Esophagus squamous epithelium (tissue), 5 donors: Measurements from ENCODE around the gene ZFYVE28. TPM values are rescaled to one million over a fixed set of nuclear protein-coding genes. Genes with fewer than 3 reads are reported as not detected.
"Not testable (repeated sequence)": the region's sequence is repeated elsewhere in the genome, so short reads cannot be mapped to it uniquely, and the experiment has no call there.

Experiments
- DNase-seq: peaks from one replicate; lab custom pipeline; 2025; lab: John Stamatoyannopoulos, UW
- H3K27ac ChIP-seq, 4 donors: fragments of 200-600 bp; sonication (generic); one replicate each; pipeline ENCODE4 v1.5.1; 2016 to 2019; ENCODE audit warnings: mild to moderate bottlenecking in 1 of 4
- H3K27me3 ChIP-seq, 4 donors: fragments of 200-600 bp; sonication (generic); 1 replicate in 3 of 4; 2 replicates in 1 of 4; pipeline versions ENCODE4 v1.5.1 to v1.6.0; 2017 to 2021; ENCODE audit warnings: antibody characterized with exemption in 1 of 4
- H3K36me3 ChIP-seq, 3 donors: fragments of 200-600 bp; sonication (generic); one replicate each; pipeline ENCODE4 v1.5.1; 2016 to 2019
- H3K4me1 ChIP-seq, 3 donors: fragments of 200-600 bp; sonication (generic); one replicate each; pipeline ENCODE4 v1.5.1; 2017 to 2019
- H3K4me3 ChIP-seq, 4 donors: fragments of 200-600 bp; sonication (generic); 1 replicate in 3 of 4; 2 replicates in 1 of 4; pipeline ENCODE4 v1.5.1; 2016 to 2019; ENCODE audit warnings: mild to moderate bottlenecking in 2 of 4, moderate library complexity in 1 of 4
- H3K9me3 ChIP-seq, 3 donors: fragments of 200-600 bp; sonication (generic); one replicate each; pipeline ENCODE4 v1.5.1; 2016 to 2019
- POLR2A ChIP-seq, 4 donors: fragments of 450-650 bp; IDR thresholded peaks; one replicate each; pipeline ENCODE4 v1.6.1; 2017; ENCODE audit warnings: antibody characterized with exemption in 4 of 4, mild to moderate bottlenecking in 4 of 4, moderate library complexity in 3 of 4
- WGBS, 2 donors: methylation state at CpG; one replicate each; pipeline ENCODE4 v1.1.5; 2018; 5-methylcytosine and 5-hydroxymethylcytosine counted together
- intact Hi-C: fragments of 100-400 bp; cut with DNase I; formaldehyde crosslinking; loops from one replicate; pipeline ENCODE4 v1.15.0; 2022
- total RNA-seq, 4 donors: library from RNA; depleted of rRNA; stranded (reverse); fragments of >200 nt; gene quantifications; one replicate each; pipeline ENCODE4 v1.1.0, GENCODE V29; 2016
- TF ChIP-seq, protein P1 (sequence below), 6 experiments: fragments of 450-650 bp in 4 of 6; fragments of 200-600 bp in 2 of 6; sonication (generic) in 2 of 6; IDR thresholded peaks; one replicate each; pipeline ENCODE4 v1.5.1; 2016 to 2019; ENCODE audit warnings: antibody characterized with exemption in 6 of 6, mild to moderate bottlenecking in 4 of 6, moderate library complexity in 4 of 6
- donor health status: DM: yes; HTN: yes; CAD: no.

ZFYVE28 gene
- total RNA-seq, 4 donors from 2014 or later: 5.1 to 8.5 (median 8.2) TPM

- H3K27ac ChIP-seq: no peak overlapping the region
- H3K4me1 ChIP-seq: no peaks in the 10 kb centered on the region
- H3K4me3 ChIP-seq: no peak overlapping the region
- intact Hi-C loops: no loop called here
- peaks cover 0 to 2% (median 0%) of the 10 kb centered on the region in 3 donors for H3K36me3 ChIP-seq
- H3K27me3 ChIP-seq: no peaks in the 10 kb centered on the region
- 84 to 92% methylated on average over 7 to 9 of the region's 9 CpGs for WGBS, 2 donors
- H3K9me3 ChIP-seq: no peaks in the 10 kb centered on the region
- TF ChIP-seq POLR2A (IDR thresholded peaks at IDR 0.05): no peak
- TF ChIP-seq, protein P1, sequence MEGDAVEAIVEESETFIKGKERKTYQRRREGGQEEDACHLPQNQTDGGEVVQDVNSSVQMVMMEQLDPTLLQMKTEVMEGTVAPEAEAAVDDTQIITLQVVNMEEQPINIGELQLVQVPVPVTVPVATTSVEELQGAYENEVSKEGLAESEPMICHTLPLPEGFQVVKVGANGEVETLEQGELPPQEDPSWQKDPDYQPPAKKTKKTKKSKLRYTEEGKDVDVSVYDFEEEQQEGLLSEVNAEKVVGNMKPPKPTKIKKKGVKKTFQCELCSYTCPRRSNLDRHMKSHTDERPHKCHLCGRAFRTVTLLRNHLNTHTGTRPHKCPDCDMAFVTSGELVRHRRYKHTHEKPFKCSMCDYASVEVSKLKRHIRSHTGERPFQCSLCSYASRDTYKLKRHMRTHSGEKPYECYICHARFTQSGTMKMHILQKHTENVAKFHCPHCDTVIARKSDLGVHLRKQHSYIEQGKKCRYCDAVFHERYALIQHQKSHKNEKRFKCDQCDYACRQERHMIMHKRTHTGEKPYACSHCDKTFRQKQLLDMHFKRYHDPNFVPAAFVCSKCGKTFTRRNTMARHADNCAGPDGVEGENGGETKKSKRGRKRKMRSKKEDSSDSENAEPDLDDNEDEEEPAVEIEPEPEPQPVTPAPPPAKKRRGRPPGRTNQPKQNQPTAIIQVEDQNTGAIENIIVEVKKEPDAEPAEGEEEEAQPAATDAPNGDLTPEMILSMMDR (IDR thresholded peaks at IDR 0.05): no peak
- DNase-seq: no peak
These were observed 140.5 kb downstream of the ZFYVE28 start for GRCh38 chr4:2277956-2278355.

DNA sequence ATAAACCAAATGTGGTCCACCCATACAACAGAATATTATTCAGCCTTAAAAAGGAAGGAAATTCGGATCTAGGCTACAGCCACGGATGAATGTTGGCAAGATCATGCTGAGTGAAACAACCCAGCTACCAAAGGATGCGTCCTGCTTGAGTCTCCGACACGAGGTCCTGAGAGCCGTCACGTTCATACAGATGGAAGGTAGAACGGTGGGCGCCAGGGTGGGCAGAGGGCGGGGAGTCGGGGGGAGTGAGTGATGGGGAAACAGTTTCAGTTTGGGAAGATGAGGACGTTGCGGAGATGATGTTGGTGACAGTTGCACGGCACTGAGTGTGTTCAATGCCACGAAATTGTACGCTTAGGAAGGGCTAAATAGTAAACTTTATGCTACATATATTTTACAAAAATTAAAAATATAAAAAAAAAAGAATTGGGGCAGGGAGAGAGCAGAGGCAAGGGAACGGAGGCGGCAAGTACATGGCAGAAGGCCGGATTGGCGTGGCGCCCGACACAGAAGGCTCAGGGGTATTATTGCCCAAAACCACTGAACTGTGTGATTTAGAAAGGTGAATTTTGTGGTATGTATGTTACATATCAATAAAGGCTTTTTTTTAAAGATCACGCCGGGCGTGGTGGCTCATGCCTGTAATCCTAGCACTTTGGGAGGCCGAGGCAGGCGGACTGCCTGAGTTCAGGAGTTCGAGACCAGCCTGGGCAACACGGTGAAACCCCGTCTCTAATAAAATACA is 141.7 kb downstream of the ZFYVE28 start:
- TF ChIP-seq POLR2A (IDR thresholded peaks at IDR 0.05): no peak
- TF ChIP-seq, protein P1 (IDR thresholded peaks at IDR 0.05): no peak
- H3K36me3 ChIP-seq: peaks cover 0 to 12% (median 0%) of the 10 kb centered on the region in 3 donors
- no peaks in the 10 kb centered on the region for H3K4me1 ChIP-seq
- no peaks in the 10 kb centered on the region for H3K9me3 ChIP-seq
- intact Hi-C loops: no loop called here
- H3K27ac ChIP-seq: no peak overlapping the region
- H3K27me3 ChIP-seq: no peaks in the 10 kb centered on the region
- WGBS, 2 donors: 88 to 93% methylated on average over 29 to 30 of the region's 30 CpGs
- no peak for DNase-seq
- no peak overlapping the region for H3K4me3 ChIP-seq

DNA sequence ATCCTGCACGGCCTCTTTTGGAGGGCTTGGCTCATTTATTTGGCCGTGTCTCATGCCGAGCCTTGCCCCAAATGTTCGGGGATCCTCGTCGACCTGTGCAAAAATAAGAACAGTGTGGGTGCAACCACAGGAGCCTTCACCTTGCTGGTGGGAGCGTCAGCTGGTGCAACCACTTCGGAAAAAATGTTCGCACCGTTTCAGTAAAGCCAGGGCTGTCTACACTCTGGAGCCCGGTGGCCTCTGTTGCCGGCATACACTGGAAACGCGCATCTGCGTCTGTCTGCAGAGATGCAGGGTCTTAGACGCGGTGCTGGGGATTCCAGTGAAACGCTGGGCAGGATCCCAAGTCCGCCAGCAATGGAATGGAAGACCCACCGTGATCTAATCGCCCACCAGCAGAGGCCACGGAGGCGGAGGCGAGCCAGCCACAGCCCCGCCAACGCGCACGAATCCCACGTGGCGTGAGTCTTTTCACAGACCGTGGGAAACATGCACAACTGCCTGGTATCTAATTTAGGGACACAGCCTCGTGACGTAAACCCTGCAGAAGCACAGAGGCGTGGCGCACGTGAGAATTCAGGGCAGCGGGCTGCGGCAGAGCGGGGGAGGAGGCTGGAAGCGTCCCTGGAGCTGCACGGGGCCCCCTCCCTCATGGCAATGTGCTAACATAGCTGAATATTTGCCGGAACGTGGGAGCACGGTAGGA is 142.7 kb downstream of the ZFYVE28 start:
- TF ChIP-seq POLR2A (IDR thresholded peaks at IDR 0.05): no peak
- TF ChIP-seq, protein P1 (IDR thresholded peaks at IDR 0.05): no peak
- Histone ChIP-seq H3K4me1 (no peaks in the 10 kb centered on the region), H3K36me3 (peaks cover 0 to 18% (median 0%) of the 10 kb centered on the region in 3 donors), H3K27ac (no peak overlapping the region), H3K27me3 (no peaks in the 10 kb centered on the region), H3K9me3 (no peaks in the 10 kb centered on the region), H3K4me3 (no peak overlapping the region)
- intact Hi-C loops: no loop called here
- no peak for DNase-seq
- 86 to 92% methylated on average over 29 to 33 of the region's 44 CpGs for WGBS, 2 donors

DNA sequence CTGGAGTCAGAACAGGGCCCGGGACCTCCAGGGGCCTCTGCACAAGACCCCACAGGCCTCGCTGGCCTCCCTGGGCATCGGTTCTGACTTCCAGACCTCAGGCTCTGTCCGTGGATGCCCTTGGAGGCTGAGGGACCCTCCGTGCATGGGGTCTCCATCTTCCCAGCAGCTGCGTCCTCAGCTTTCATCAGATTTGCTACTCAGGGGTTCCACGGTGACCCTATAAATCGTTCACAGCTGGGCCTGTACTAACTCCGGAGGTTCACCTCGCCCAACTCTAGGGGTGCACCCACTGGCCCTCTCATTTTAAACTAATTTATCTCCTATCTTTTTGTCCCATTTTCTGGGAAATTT is 143.4 kb downstream of the ZFYVE28 start:
- peaks cover 0 to 22% (median 0%) of the 10 kb centered on the region in 3 donors for H3K36me3 ChIP-seq
- H3K9me3 ChIP-seq, H3K4me1 ChIP-seq, H3K27me3 ChIP-seq, H3K4me3 ChIP-seq, intact Hi-C loops, H3K27ac ChIP-seq, DNase-seq: not testable (repeated sequence)
- 81 to 87% methylated on average over 7 to 9 of the region's 10 CpGs for WGBS, 2 donors

GRCh38 chr4:2274320-2275043 is 144.0 kb downstream of the ZFYVE28 start:
- no peak for DNase-seq
- peaks cover 0 to 22% (median 0%) of the 10 kb centered on the region in 3 donors for H3K36me3 ChIP-seq
- no peaks in the 10 kb centered on the region for H3K27me3 ChIP-seq
- no peaks in the 10 kb centered on the region for H3K9me3 ChIP-seq
- TF ChIP-seq, protein P1 (IDR thresholded peaks at IDR 0.05): no peak
- TF ChIP-seq POLR2A (IDR thresholded peaks at IDR 0.05): no peak
- no peak overlapping the region for H3K27ac ChIP-seq
- H3K4me3 ChIP-seq: no peak overlapping the region
- 87 to 89% methylated on average over 10 to 18 of the region's 21 CpGs for WGBS, 2 donors
- H3K4me1 ChIP-seq: no peaks in the 10 kb centered on the region
- intact Hi-C loops: no loop called here
